Smooth muscle cell (in vitro differentiated cells): ENCODE measurements around the gene FOSL1. TPM values are rescaled to one million over a fixed set of nuclear protein-coding genes. Genes with fewer than 3 reads are reported as not detected.

ENCODE experiments used
- DNase-seq: peaks from one replicate; lab custom pipeline; 2025; ENCODE audit not compliant: unreplicated experiment; lab: John Stamatoyannopoulos, UW
- H2AFZ ChIP-seq: fragments of 200-600 bp; sonication (generic); 2 replicates; pipeline ENCODE4 v1.6.0; 2016; ENCODE audit warnings: antibody characterized with exemption, low read depth, mild to moderate bottlenecking
- H3F3A ChIP-seq: fragments of 200-600 bp; sonication (generic); 2 replicates; pipeline ENCODE4 v1.6.0; 2017; ENCODE audit warnings: antibody characterized with exemption, low read depth
- H3K27ac ChIP-seq: fragments of 200-600 bp; sonication (generic); 2 replicates; pipeline ENCODE4 v1.5.1; 2016; ENCODE audit warnings: low read depth, mild to moderate bottlenecking
- H3K27me3 ChIP-seq: fragments of 200-600 bp; sonication (generic); 2 replicates; pipeline ENCODE4 v1.6.1; 2016; ENCODE audit warnings: low read depth, mild to moderate bottlenecking
- H3K36me3 ChIP-seq: fragments of 200-600 bp; sonication (generic); 2 replicates; pipeline ENCODE4 v1.5.1; 2016; ENCODE audit warnings: low read depth
- H3K4me1 ChIP-seq: fragments of 200-600 bp; sonication (generic); 2 replicates; pipeline ENCODE4 v1.5.1; 2016; ENCODE audit warnings: low read depth
- H3K4me2 ChIP-seq: fragments of 200-600 bp; sonication (generic); 2 replicates; pipeline ENCODE4 v1.6.0; 2016; ENCODE audit warnings: mild to moderate bottlenecking
- H3K4me3 ChIP-seq: fragments of 200-600 bp; sonication (generic); 2 replicates; pipeline ENCODE4 v1.5.1; 2016; ENCODE audit warnings: mild to moderate bottlenecking
- H3K79me2 ChIP-seq: fragments of 200-600 bp; sonication (generic); 2 replicates; pipeline ENCODE4 v1.6.0; 2016; ENCODE audit warnings: low read depth, mild to moderate bottlenecking
- H3K9ac ChIP-seq: fragments of 200-600 bp; sonication (generic); 2 replicates; pipeline ENCODE4 v1.6.0; 2016; ENCODE audit warnings: low read depth
- H3K9me3 ChIP-seq: fragments of 200-600 bp; sonication (generic); replicated peaks from 2 replicates; pipeline ENCODE4 v1.5.1; 2016; ENCODE audit warnings: low read depth
- H4K20me1 ChIP-seq: fragments of 200-600 bp; sonication (generic); 2 replicates; pipeline ENCODE4 v1.6.0; 2016; ENCODE audit warnings: low read depth
- CTCF ChIP-seq: fragments of 200-600 bp; sonication (generic); IDR thresholded peaks from 2 replicates; pipeline ENCODE4 v1.5.1; 2017; ENCODE audit warnings: borderline replicate concordance, mild to moderate bottlenecking, antibody characterized with exemption; ENCODE audit not compliant: insufficient read depth, poor library complexity, severe bottlenecking
- WGBS: methylation state at CpG from one replicate; pipeline ENCODE4 v1.1.7; 2016; ENCODE audit warnings: low lambda C conversion rate; 5-methylcytosine and 5-hydroxymethylcytosine counted together
- polyA plus RNA-seq: library from polyadenylated mRNA; unstranded; fragments of >200 nt; fragmentation: Nextera tagmentation; extraction: Ambion mirVana; gene quantifications from 2 replicates; pipeline ENCODE4 v1.2.1, GENCODE V29; 2016
- total RNA-seq: library from RNA; depleted of rRNA; stranded (reverse); fragments of >200 nt; gene quantifications from 2 replicates; pipeline ENCODE4 v1.2.3, GENCODE V29; 2014

The FOSL1 gene
- total and polyA plus RNA-seq, 2 experiments from 2014 or later = 15.8 to 26.1 TPM

GRCh38 chr11:65885231-65885630 is 15.0 kb downstream of the FOSL1 start:
- peaks cover 16% of the 10 kb centered on the region for H3K4me1 ChIP-seq
- 98% methylated on average over 7 of the region's 7 CpGs for WGBS
- no peak for TF ChIP-seq CTCF
- no peaks in the 10 kb centered on the region for H3K36me3 ChIP-seq
- DNase-seq = no peak
- H3K4me3 ChIP-seq = no peak overlapping the region
- H3K9me3 ChIP-seq = no peaks in the 10 kb centered on the region
- H3K9ac ChIP-seq = no peak overlapping the region
- H3K79me2 ChIP-seq = peaks cover 17% of the 10 kb centered on the region
- peaks cover 16% of the 10 kb centered on the region for H3F3A ChIP-seq
- H3K27me3 ChIP-seq = no peaks in the 10 kb centered on the region
- peaks cover 5% of the 10 kb centered on the region for H4K20me1 ChIP-seq
- no peak overlapping the region for H3K27ac ChIP-seq
- H2AFZ ChIP-seq = no peak overlapping the region
- H3K4me2 ChIP-seq = no peak overlapping the region

GRCh38 chr11:65884716-65885092 is 15.5 kb downstream of the FOSL1 start:
- peak; percentile 96 for TF ChIP-seq CTCF
- Histone ChIP-seq H3K36me3 (no peaks in the 10 kb centered on the region), H4K20me1 (peaks cover 5% of the 10 kb centered on the region), H3K9ac (no peak overlapping the region), H2AFZ (no peak overlapping the region), H3F3A (peaks cover 12% of the 10 kb centered on the region), H3K9me3 (no peaks in the 10 kb centered on the region), H3K27ac (no peak overlapping the region), H3K4me1 (peaks cover 11% of the 10 kb centered on the region), H3K4me3 (no peak overlapping the region), H3K4me2 (no peak overlapping the region), H3K27me3 (no peaks in the 10 kb centered on the region), H3K79me2 (peaks cover 17% of the 10 kb centered on the region)
- DNase-seq = peak; percentile 40
- WGBS = 29% methylated on average over 9 of the region's 9 CpGs

GRCh38 chr11:65883786-65884715 is 16.1 kb downstream of the FOSL1 start:
- peaks cover 17% of the 10 kb centered on the region for H3K79me2 ChIP-seq
- H3K36me3 ChIP-seq = no peaks in the 10 kb centered on the region
- DNase-seq = no peak
- H3K4me3 ChIP-seq = no peak overlapping the region
- no peak overlapping the region for H3K4me2 ChIP-seq
- peaks cover 6% of the 10 kb centered on the region for H3K4me1 ChIP-seq
- 91% methylated on average over 28 of the region's 28 CpGs for WGBS
- TF ChIP-seq CTCF = no peak
- no peak overlapping the region for H2AFZ ChIP-seq
- H3K9ac ChIP-seq = no peak overlapping the region
- H3K9me3 ChIP-seq = no peaks in the 10 kb centered on the region
- no peak overlapping the region for H3K27ac ChIP-seq
- H3F3A ChIP-seq = peaks cover 7% of the 10 kb centered on the region
- no peaks in the 10 kb centered on the region for H3K27me3 ChIP-seq
- peaks cover 5% of the 10 kb centered on the region for H4K20me1 ChIP-seq
